Trophoblast cell (in vitro differentiated cells and primary cell): ENCODE results near the gene UQCC2.

Source experiments
- DNase-seq, 2 donors: peaks; one replicate each; pipeline ENCODE4 v3.0.0-alpha.2; 2016
- H2AFZ ChIP-seq: 2 replicates; pipeline ENCODE4 v1.6.1; 2013; ENCODE audit warnings: low read length, moderate library complexity, mild to moderate bottlenecking; ENCODE audit not compliant: insufficient read depth, poor library complexity
- H2AK5ac ChIP-seq: 2 replicates; pipeline ENCODE4 v1.6.1; 2013; ENCODE audit warnings: mild to moderate bottlenecking, low read length
- H2BK120ac ChIP-seq: 2 replicates; pipeline ENCODE4 v1.6.1; 2013; ENCODE audit warnings: low read length, mild to moderate bottlenecking, moderate library complexity; ENCODE audit not compliant: insufficient read depth, poor library complexity
- H2BK12ac ChIP-seq: 2 replicates; pipeline ENCODE4 v1.6.1; 2013; ENCODE audit warnings: mild to moderate bottlenecking, low read length, moderate library complexity
- H2BK5ac ChIP-seq: 2 replicates; pipeline ENCODE4 v1.6.1; 2013; ENCODE audit warnings: low read length, low read depth, moderate library complexity, mild to moderate bottlenecking; ENCODE audit not compliant: poor library complexity
- H3K14ac ChIP-seq: 2 replicates; pipeline ENCODE4 v1.6.1; 2013; ENCODE audit warnings: mild to moderate bottlenecking, low read length
- H3K18ac ChIP-seq: 2 replicates; pipeline ENCODE4 v1.6.1; 2013; ENCODE audit warnings: mild to moderate bottlenecking, low read length
- H3K23ac ChIP-seq: 2 replicates; pipeline ENCODE4 v1.6.1; 2013; ENCODE audit warnings: low read length
- H3K27ac ChIP-seq: 2 replicates; pipeline ENCODE4 v1.5.1; 2013; ENCODE audit warnings: low read depth, mild to moderate bottlenecking, inconsistent platforms, low read length, moderate library complexity
- H3K27me3 ChIP-seq: 2 replicates; pipeline ENCODE4 v1.6.1; 2013; ENCODE audit warnings: inconsistent platforms, mild to moderate bottlenecking, low read length, moderate library complexity; ENCODE audit not compliant: insufficient read depth
- H3K36me3 ChIP-seq, 2 experiments: 1 replicate in 1 of 2; 2 replicates in 1 of 2; pipeline ENCODE4 v1.6.1; 2013; ENCODE audit warnings: low read length in 2 of 2, mild to moderate bottlenecking in 2 of 2, moderate library complexity in 1 of 2; ENCODE audit not compliant: insufficient read depth in 2 of 2, control insufficient read depth in 1 of 2
- H3K4ac ChIP-seq: 2 replicates; pipeline ENCODE4 v1.6.1; 2013; ENCODE audit warnings: low read depth, mild to moderate bottlenecking, low read length, moderate library complexity
- H3K4me1 ChIP-seq, 2 experiments: 1 replicate in 1 of 2; 2 replicates in 1 of 2; pipeline ENCODE4 v1.6.1; 2013; ENCODE audit warnings: low read length in 2 of 2, mild to moderate bottlenecking in 2 of 2, moderate library complexity in 1 of 2; ENCODE audit not compliant: insufficient read depth in 2 of 2, control insufficient read depth in 1 of 2
- H3K4me2 ChIP-seq: 2 replicates; pipeline ENCODE4 v1.6.1; 2013; ENCODE audit warnings: inconsistent platforms, mild to moderate bottlenecking, low read length, moderate library complexity
- H3K4me3 ChIP-seq: 2 replicates; pipeline ENCODE4 v1.5.1; 2013; ENCODE audit warnings: mild to moderate bottlenecking, low read depth, low read length, inconsistent platforms
- H3K79me1 ChIP-seq: one replicate; pipeline ENCODE4 v1.6.1; 2013; ENCODE audit warnings: low read length
- H3K79me2 ChIP-seq: 2 replicates; pipeline ENCODE4 v1.6.1; 2013; ENCODE audit warnings: low read length, mild to moderate bottlenecking; ENCODE audit not compliant: control insufficient read depth, insufficient read depth, poor library complexity
- H3K9ac ChIP-seq: 2 replicates; pipeline ENCODE4 v1.6.1; 2013; ENCODE audit warnings: mild to moderate bottlenecking, low read length
- H3K9me3 ChIP-seq: 2 replicates; pipeline ENCODE4 v1.6.1; 2013; ENCODE audit warnings: low read depth, mild to moderate bottlenecking, control low read depth, inconsistent platforms, low read length; ENCODE audit not compliant: insufficient read depth
- H4K12ac ChIP-seq: 2 replicates; pipeline ENCODE4 v1.6.1; 2013; ENCODE audit warnings: low read depth, mild to moderate bottlenecking, low read length, moderate library complexity
- H4K8ac ChIP-seq: 2 replicates; pipeline ENCODE4 v1.6.1; 2013; ENCODE audit warnings: low read depth, mild to moderate bottlenecking, low read length, moderate library complexity
- H4K91ac ChIP-seq: one replicate; pipeline ENCODE4 v1.6.1; 2013; ENCODE audit warnings: low read depth, mild to moderate bottlenecking, low read length, moderate library complexity
- WGBS: extraction: QIAGEN DNeasy Blood & Tissue Kit; methylation state at CpG from one replicate; pipeline ENCODE4 v1.1.7; 2013; ENCODE audit warnings: missing lambda C conversion rate; ENCODE audit not compliant: insufficient read length, insufficient coverage; ENCODE audit errors: extremely low coverage; 5-methylcytosine and 5-hydroxymethylcytosine counted together

The UQCC2 gene

DNA sequence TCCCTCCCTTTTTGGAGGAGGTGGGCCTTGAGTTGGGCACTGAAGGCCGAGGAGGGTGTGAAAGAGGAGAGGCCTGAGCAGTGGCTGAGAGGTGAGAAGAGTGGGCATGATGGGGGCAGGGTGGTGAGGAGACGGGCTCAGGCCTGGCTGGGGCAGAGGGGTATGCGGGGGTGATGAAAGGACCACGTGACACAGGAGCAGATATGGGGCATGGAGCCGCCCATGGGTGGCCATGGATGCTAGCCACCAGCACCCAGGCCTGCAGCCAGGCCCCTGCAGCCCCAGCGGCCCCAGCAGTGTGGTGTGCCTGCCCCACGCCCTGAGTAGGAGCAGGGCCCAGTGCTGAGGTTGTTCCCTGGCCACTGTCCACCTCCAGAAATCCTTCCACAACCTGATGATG lies 26.5 kb downstream of the UQCC2 start:
- Histone ChIP-seq H3K9me3 (no peaks in the 10 kb centered on the region), H3K4me2 (no peak overlapping the region), H3K79me1 (no peaks in the 10 kb centered on the region), H3K14ac (no peak overlapping the region), H4K91ac (no peak overlapping the region), H3K4ac (no peak overlapping the region), H2BK5ac (no peak overlapping the region), H2AK5ac (no peak overlapping the region), H2BK120ac (no peak overlapping the region), H4K8ac (no peak overlapping the region), H3K27ac (no peak overlapping the region), H3K18ac (no peak overlapping the region), H3K4me1 (no peaks in the 10 kb centered on the region), H3K23ac (no peak overlapping the region), H3K79me2 (no peaks in the 10 kb centered on the region), H3K9ac (no peak overlapping the region), H3K27me3 (no peaks in the 10 kb centered on the region), H3K4me3 (no peak overlapping the region), H4K12ac (no peak overlapping the region), H2AFZ (no peak overlapping the region), H3K36me3 (peaks cover 23 to 33% of the 10 kb centered on the region in 2 experiments), H2BK12ac (no peak overlapping the region)
- DNase-seq, result no peak
- no CpG with 5 or more reads among the region's 7 CpGs for WGBS

DNA sequence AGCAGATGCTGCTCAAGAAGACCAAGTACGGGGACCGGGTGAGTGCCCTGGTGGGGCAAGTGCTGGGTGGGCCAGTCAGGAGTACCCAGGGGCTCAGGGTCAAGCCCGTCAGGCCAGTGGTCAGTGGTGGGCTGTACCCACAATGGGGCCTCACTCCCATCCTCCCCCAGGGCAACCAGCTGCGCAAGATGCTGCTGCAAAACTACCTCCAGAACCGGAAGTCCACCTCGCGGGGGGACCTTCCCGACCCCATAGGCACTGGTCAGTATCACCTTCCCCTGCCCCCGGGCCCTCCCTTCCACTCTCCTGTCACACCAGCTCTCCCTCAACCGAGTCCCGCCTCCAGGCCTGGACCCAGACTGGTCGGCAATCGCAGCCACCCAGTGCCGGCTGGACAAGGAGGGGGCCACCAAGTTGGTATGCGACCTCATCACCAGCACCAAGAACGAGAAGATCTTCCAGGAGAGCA lies 27.0 kb downstream of the UQCC2 start:
- no peak overlapping the region for H3K18ac ChIP-seq
- no peak overlapping the region for H4K8ac ChIP-seq
- H3K9me3 ChIP-seq, result no peaks in the 10 kb centered on the region
- H2BK5ac ChIP-seq, result no peak overlapping the region
- WGBS, result no CpG with 5 or more reads among the region's 16 CpGs
- H3K4me2 ChIP-seq, result no peak overlapping the region
- H3K4me1 ChIP-seq, result no peaks in the 10 kb centered on the region
- H4K12ac ChIP-seq, result no peak overlapping the region
- H3K23ac ChIP-seq, result no peak overlapping the region
- no peak overlapping the region for H3K9ac ChIP-seq
- H3K36me3 ChIP-seq, result peaks cover 21 to 35% of the 10 kb centered on the region in 2 experiments
- H3K4me3 ChIP-seq, result no peak overlapping the region
- H2BK120ac ChIP-seq, result no peak overlapping the region
- no peak overlapping the region for H2BK12ac ChIP-seq
- no peak overlapping the region for H3K4ac ChIP-seq
- H3K14ac ChIP-seq, result no peak overlapping the region
- no peak overlapping the region for H3K27ac ChIP-seq
- H2AFZ ChIP-seq, result no peak overlapping the region
- no peak overlapping the region for H2AK5ac ChIP-seq
- H4K91ac ChIP-seq, result no peak overlapping the region
- H3K27me3 ChIP-seq, result no peaks in the 10 kb centered on the region
- DNase-seq, result no peak
- no peaks in the 10 kb centered on the region for H3K79me2 ChIP-seq
- no peaks in the 10 kb centered on the region for H3K79me1 ChIP-seq

DNA sequence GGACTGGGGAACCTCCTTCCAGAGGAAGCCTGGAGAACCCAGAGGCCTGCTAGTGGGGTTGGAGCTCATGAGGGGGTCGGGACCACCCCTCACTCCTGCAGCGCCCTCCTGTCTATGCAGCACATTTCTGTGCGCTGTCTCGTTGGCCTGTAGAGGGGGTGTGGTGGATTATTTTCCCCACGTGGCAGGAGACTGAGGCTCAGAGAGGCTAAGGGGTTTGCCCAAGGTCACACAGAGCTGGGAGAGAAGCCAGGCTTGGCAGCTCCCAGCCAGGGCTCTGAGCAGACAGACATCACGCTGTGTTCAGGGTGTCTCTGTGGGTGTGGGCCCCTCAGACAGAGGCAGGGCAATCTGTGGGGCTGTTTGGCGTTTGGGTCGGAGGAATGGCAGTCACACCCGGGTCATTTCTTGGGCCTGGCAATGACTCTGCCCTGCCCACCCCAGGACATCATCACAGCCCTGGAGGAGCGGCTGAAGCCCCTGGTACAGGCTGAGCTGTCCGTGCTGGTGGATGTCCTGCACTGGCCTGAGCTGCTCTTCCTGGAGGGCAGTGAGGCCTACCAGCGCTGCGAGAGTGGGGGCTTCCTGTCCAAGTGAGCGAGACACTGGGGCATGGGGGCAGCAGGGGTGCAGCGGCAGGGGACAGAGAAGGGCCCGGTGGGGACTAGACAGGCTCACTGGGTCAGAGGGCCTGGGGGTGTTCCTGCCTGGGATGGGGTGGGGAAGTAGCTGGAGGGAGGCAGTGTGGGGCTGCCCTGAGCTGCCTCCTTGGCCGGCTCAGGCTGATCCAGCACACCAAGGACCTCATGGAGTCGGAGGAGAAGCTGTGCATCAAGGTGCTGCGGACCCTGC lies 27.7 kb downstream of the UQCC2 start:
- no peaks in the 10 kb centered on the region for H3K79me2 ChIP-seq
- no peak overlapping the region for H3K14ac ChIP-seq
- H3K27ac ChIP-seq, result no peak overlapping the region
- no peaks in the 10 kb centered on the region for H3K4me1 ChIP-seq
- no peak overlapping the region for H2BK12ac ChIP-seq
- H2AFZ ChIP-seq, result no peak overlapping the region
- WGBS, result no CpG with 5 or more reads among the region's 19 CpGs
- DNase-seq, result no peak
- H2BK120ac ChIP-seq, result no peak overlapping the region
- no peak overlapping the region for H3K18ac ChIP-seq
- H3K27me3 ChIP-seq, result no peaks in the 10 kb centered on the region
- H3K4me3 ChIP-seq, result no peak overlapping the region
- no peak overlapping the region for H4K12ac ChIP-seq
- no peak overlapping the region for H3K4me2 ChIP-seq
- no peak overlapping the region for H3K9ac ChIP-seq
- H4K91ac ChIP-seq, result no peak overlapping the region
- no peak overlapping the region for H2AK5ac ChIP-seq
- peaks cover 21 to 34% of the 10 kb centered on the region in 2 experiments for H3K36me3 ChIP-seq
- no peak overlapping the region for H3K4ac ChIP-seq
- H3K9me3 ChIP-seq, result no peaks in the 10 kb centered on the region
- no peak overlapping the region for H2BK5ac ChIP-seq
- no peak overlapping the region for H3K23ac ChIP-seq
- H4K8ac ChIP-seq, result no peak overlapping the region
- no peaks in the 10 kb centered on the region for H3K79me1 ChIP-seq

DNA sequence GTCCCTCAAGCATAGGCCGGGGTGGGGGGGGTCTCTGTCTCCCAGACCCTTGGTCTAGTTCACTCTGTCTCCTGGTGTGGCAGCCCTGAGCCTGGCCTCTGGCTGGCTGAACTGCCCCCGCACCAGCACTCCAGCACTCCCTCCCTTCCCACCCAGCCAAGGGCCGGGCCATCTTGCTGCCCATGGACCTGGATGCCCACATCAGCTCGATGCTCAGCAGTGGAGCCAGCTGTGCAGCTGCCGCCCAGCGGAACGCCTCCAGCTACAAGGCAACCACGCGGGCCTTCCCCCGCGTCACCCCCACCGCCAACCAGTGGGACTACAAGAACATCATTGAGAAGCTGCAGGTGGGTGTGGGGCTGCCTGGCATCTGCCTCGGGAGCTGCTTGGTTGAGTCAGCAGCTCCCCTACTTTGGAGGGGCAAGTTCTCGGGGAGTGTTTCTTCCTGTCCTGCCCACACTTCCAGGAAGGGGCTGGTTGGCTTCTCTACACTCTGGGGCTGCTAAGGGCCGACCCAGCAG lies 28.4 kb downstream of the UQCC2 start:
- H3K14ac ChIP-seq, result no peak overlapping the region
- no peaks in the 10 kb centered on the region for H3K79me2 ChIP-seq
- H3K9ac ChIP-seq, result no peak overlapping the region
- no peaks in the 10 kb centered on the region for H3K79me1 ChIP-seq
- H4K12ac ChIP-seq, result no peak overlapping the region
- H3K23ac ChIP-seq, result no peak overlapping the region
- no peak overlapping the region for H2BK12ac ChIP-seq
- no peak overlapping the region for H3K4ac ChIP-seq
- peaks cover 21 to 30% of the 10 kb centered on the region in 2 experiments for H3K36me3 ChIP-seq
- H2AK5ac ChIP-seq, result no peak overlapping the region
- no peaks in the 10 kb centered on the region for H3K27me3 ChIP-seq
- H3K4me1 ChIP-seq, result no peaks in the 10 kb centered on the region
- no peaks in the 10 kb centered on the region for H3K9me3 ChIP-seq
- H2BK5ac ChIP-seq, result no peak overlapping the region
- DNase-seq, result no peak
- no peak overlapping the region for H4K91ac ChIP-seq
- H2BK120ac ChIP-seq, result no peak overlapping the region
- no CpG with 5 or more reads among the region's 15 CpGs for WGBS
- H3K27ac ChIP-seq, result no peak overlapping the region
- no peak overlapping the region for H3K18ac ChIP-seq
- H2AFZ ChIP-seq, result no peak overlapping the region
- H3K4me3 ChIP-seq, result no peak overlapping the region
- H4K8ac ChIP-seq, result no peak overlapping the region
- H3K4me2 ChIP-seq, result no peak overlapping the region
